H9 (cell line): ENCODE results near the gene SPRYD3. TPM values are rescaled to one million over a fixed set of nuclear protein-coding genes. Genes with fewer than 3 reads are reported as not detected.
A peak's percentile ranks its signal among the peaks of the same experiment; 100 is the strongest.

Source experiments
- DNase-seq: peaks from one replicate; pipeline ENCODE4 v3.0.0-alpha.2; 2017
- H2AFZ ChIP-seq: one replicate; pipeline ENCODE4 v1.6.1; 2013; ENCODE audit warnings: mild to moderate bottlenecking, low read length, control low read depth, moderate library complexity
- H2AK5ac ChIP-seq: 2 replicates; pipeline ENCODE4 v1.6.1; 2013; ENCODE audit warnings: low read length, control low read depth, mixed read lengths; ENCODE audit not compliant: insufficient read length
- H2BK120ac ChIP-seq: one replicate; pipeline ENCODE4 v1.6.1; 2013; ENCODE audit warnings: low read depth, mild to moderate bottlenecking, low read length, control low read depth, inconsistent platforms; ENCODE audit not compliant: poor library complexity, severe bottlenecking
- H2BK12ac ChIP-seq: 2 replicates; pipeline ENCODE4 v1.6.1; 2013; ENCODE audit warnings: low read length, control low read depth, mixed read lengths, low read depth; ENCODE audit not compliant: insufficient read length
- H2BK15ac ChIP-seq: 2 replicates; pipeline ENCODE4 v1.6.1; 2013; ENCODE audit warnings: low read depth, low read length, control low read depth
- H2BK20ac ChIP-seq: one replicate; pipeline ENCODE4 v1.6.1; 2013; ENCODE audit warnings: low read depth, mild to moderate bottlenecking, low read length, control low read depth, inconsistent platforms; ENCODE audit not compliant: poor library complexity, severe bottlenecking
- H2BK5ac ChIP-seq: 2 replicates; pipeline ENCODE4 v1.6.1; 2013; ENCODE audit warnings: low read length, control low read depth, mixed read lengths; ENCODE audit not compliant: insufficient read length
- H3K14ac ChIP-seq: 2 replicates; pipeline ENCODE4 v1.6.1; 2013; ENCODE audit warnings: low read length, control low read depth; ENCODE audit not compliant: insufficient read depth
- H3K18ac ChIP-seq: 2 replicates; pipeline ENCODE4 v1.6.1; 2013; ENCODE audit warnings: low read depth, mild to moderate bottlenecking, mixed read lengths, low read length, control low read depth; ENCODE audit not compliant: insufficient read length
- H3K23ac ChIP-seq: 2 replicates; pipeline ENCODE4 v1.6.1; 2013; ENCODE audit warnings: low read length, control low read depth, mixed read lengths, low read depth; ENCODE audit not compliant: insufficient read length
- H3K23me2 ChIP-seq: 2 replicates; pipeline ENCODE4 v1.6.1; 2013; ENCODE audit warnings: low read depth, mild to moderate bottlenecking, mixed read lengths, low read length, control low read depth; ENCODE audit not compliant: insufficient read length, poor library complexity, severe bottlenecking
- H3K27ac ChIP-seq: 2 replicates; pipeline ENCODE4 v1.5.1; 2013; ENCODE audit warnings: low read length, control low read depth, mixed read lengths, low read depth; ENCODE audit not compliant: insufficient read length
- H3K27me3 ChIP-seq: 2 replicates; pipeline ENCODE4 v1.6.1; 2013; ENCODE audit warnings: low read length, control low read depth, inconsistent platforms; ENCODE audit not compliant: insufficient read depth
- H3K4ac ChIP-seq: 2 replicates; pipeline ENCODE4 v1.6.1; 2013; ENCODE audit warnings: low read depth, mild to moderate bottlenecking, control low read depth, inconsistent platforms, low read length, moderate library complexity
- H3K4me1 ChIP-seq: 2 replicates; pipeline ENCODE4 v1.6.1; 2013; ENCODE audit warnings: low read length, control low read depth, inconsistent platforms; ENCODE audit not compliant: insufficient read depth
- H3K4me2 ChIP-seq: 2 replicates; pipeline ENCODE4 v1.6.1; 2013; ENCODE audit warnings: low read length, control low read depth, mixed read lengths; ENCODE audit not compliant: insufficient read length, insufficient read depth
- H3K56ac ChIP-seq: 2 replicates; pipeline ENCODE4 v1.6.1; 2013; ENCODE audit warnings: low read depth, mild to moderate bottlenecking, mixed read lengths, low read length, control low read depth; ENCODE audit not compliant: insufficient read length
- H3K79me1 ChIP-seq: 2 replicates; pipeline ENCODE4 v1.6.1; 2013; ENCODE audit warnings: low read depth, mild to moderate bottlenecking, moderate library complexity, low read length, control low read depth, inconsistent platforms; ENCODE audit not compliant: insufficient read depth, poor library complexity, severe bottlenecking
- H3K79me2 ChIP-seq: 2 replicates; pipeline ENCODE4 v1.6.1; 2013; ENCODE audit warnings: low read length, control low read depth, inconsistent platforms; ENCODE audit not compliant: insufficient read depth
- H3K9ac ChIP-seq: 2 replicates; pipeline ENCODE4 v1.6.1; 2013; ENCODE audit warnings: low read length, control low read depth, mixed read lengths; ENCODE audit not compliant: insufficient read length; ENCODE audit errors: extremely low read depth
- H3K9me3 ChIP-seq: one replicate; pipeline ENCODE4 v1.6.1; 2013; ENCODE audit warnings: low read depth, low read length, inconsistent platforms; ENCODE audit not compliant: control insufficient read depth
- H3T11ph ChIP-seq: one replicate; pipeline ENCODE4 v1.6.1; 2013; ENCODE audit warnings: mild to moderate bottlenecking, low read length, control low read depth, inconsistent platforms
- H4K20me1 ChIP-seq: one replicate; pipeline ENCODE4 v1.6.1; 2013; ENCODE audit not compliant: control insufficient read depth, insufficient read length, insufficient read depth
- H4K5ac ChIP-seq: 2 replicates; pipeline ENCODE4 v1.6.1; 2013; ENCODE audit warnings: low read depth, mild to moderate bottlenecking, mixed read lengths, low read length, control low read depth; ENCODE audit not compliant: insufficient read length
- H4K8ac ChIP-seq: replicated peaks from 2 replicates; pipeline ENCODE4 v1.6.1; 2013; ENCODE audit warnings: low read length, control low read depth, mixed read lengths, low read depth; ENCODE audit not compliant: insufficient read length
- H4K91ac ChIP-seq: 2 replicates; pipeline ENCODE4 v1.6.1; 2013; ENCODE audit warnings: low read depth, mild to moderate bottlenecking, moderate library complexity, mixed read lengths, low read length, control low read depth; ENCODE audit not compliant: insufficient read length
- H3K27ac Mint-ChIP-seq, 3 experiments: 2 replicates in 2 of 3; 3 replicates in 1 of 3; pipeline ENCODE4 v1.8.0; 2020 to 2021; ENCODE audit warnings: mixed read lengths in 3 of 3, mild to moderate bottlenecking in 1 of 3, moderate library complexity in 1 of 3
- H3K27me3 Mint-ChIP-seq: 2 replicates; pipeline ENCODE4 v1.8.0; 2021; ENCODE audit warnings: low read depth, mild to moderate bottlenecking, moderate library complexity, mixed read lengths
- H3K36me3 Mint-ChIP-seq, 3 experiments: 2 replicates in 2 of 3; 3 replicates in 1 of 3; pipeline ENCODE4 v1.8.0; 2020 to 2021; ENCODE audit warnings: low read depth in 3 of 3, mixed read lengths in 3 of 3; ENCODE audit not compliant: insufficient read depth in 1 of 3
- H3K4me1 Mint-ChIP-seq, 2 experiments: 2 replicates each; pipeline ENCODE4 v1.8.0; 2020; ENCODE audit warnings: mixed read lengths in 2 of 2
- H3K4me3 Mint-ChIP-seq, 2 experiments: 2 replicates in 1 of 2; 3 replicates in 1 of 2; pipeline ENCODE4 v1.8.0; 2020 to 2021; ENCODE audit warnings: mild to moderate bottlenecking in 2 of 2, mixed read lengths in 2 of 2, moderate library complexity in 1 of 2
- H3K9me3 Mint-ChIP-seq, 2 experiments: 2 replicates in 1 of 2; 3 replicates in 1 of 2; pipeline ENCODE4 v1.8.0; 2020; ENCODE audit warnings: mild to moderate bottlenecking in 2 of 2, mixed read lengths in 2 of 2, moderate library complexity in 1 of 2
- WGBS: extraction: QIAGEN DNeasy Blood & Tissue Kit; methylation state at CpG from one replicate; pipeline ENCODE4 v1.1.7; 2013; ENCODE audit warnings: missing lambda C conversion rate, low lambda C conversion rate, mixed read lengths; ENCODE audit not compliant: insufficient read length; ENCODE audit errors: extremely low coverage; 5-methylcytosine and 5-hydroxymethylcytosine counted together
- total RNA-seq: library from RNA; stranded (reverse); gene quantifications from 2 replicates; pipeline ENCODE4 v1.2.1, GENCODE V29; 2021
- TF ChIP-seq, protein P1 (sequence below): fragments of 200-600 bp; sonication (generic); conservative IDR thresholded peaks from 3 replicates; pipeline ENCODE4 v1.8.0; 2021; ENCODE audit warnings: antibody characterized with exemption, mild to moderate bottlenecking

The SPRYD3 gene
- total RNA-seq, 1 experiment from 2014 or later = 6.5 TPM

DNA sequence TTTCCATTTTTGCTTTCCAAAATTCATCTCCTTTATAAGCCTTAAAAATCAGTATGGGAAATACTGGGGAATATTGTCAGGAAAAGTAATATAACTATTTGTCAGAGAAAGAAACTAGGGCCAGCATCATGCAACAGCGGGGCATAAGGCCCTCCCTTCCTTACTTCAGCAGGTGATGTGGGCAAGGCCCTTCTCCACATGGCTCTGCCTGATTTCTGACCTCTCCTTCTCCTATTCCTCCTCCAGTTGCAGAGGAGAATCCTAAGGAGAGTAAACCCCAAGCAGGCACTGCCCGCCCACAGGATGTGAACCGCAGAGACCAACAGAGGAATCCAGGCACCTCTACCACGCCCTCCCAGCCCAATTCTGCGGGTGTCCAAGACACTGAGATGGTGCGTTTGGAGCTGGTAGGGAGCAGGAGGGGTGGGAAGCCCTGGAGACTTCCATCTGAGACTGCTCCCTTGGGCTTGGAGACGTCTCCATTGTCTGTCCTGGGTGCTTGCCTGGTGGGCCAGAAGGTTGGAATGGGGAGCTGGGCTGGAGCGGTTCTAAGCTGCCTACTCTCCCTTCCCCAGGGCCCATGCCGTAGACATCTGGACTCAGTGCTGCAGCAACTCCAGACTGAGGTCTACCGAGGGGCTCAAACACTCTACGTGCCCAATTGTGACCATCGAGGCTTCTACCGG is 21.4 kb upstream of the SPRYD3 start:
- peak overlapping the region in 1 of 3 experiments; percentile 50; a peak in 1 of 7 replicates for H3K27ac Mint-ChIP-seq
- Histone ChIP-seq H2BK120ac (no peak overlapping the region), H4K8ac (no peak overlapping the region), H3K56ac (no peak overlapping the region), H3K9ac (no peak overlapping the region), H3K27ac (no peak overlapping the region), H3K14ac (no peak overlapping the region), H3K79me1 (no peaks in the 10 kb centered on the region), H4K20me1 (no peaks in the 10 kb centered on the region), H4K5ac (no peak overlapping the region), H3K9me3 (no peaks in the 10 kb centered on the region), H3K4ac (no peak overlapping the region), H3K4me1 (peaks cover 6% of the 10 kb centered on the region; the same call in 1 of the 2 replicates), H2BK12ac (no peak overlapping the region), H2BK15ac (no peak overlapping the region), H3K27me3 (no peaks in the 10 kb centered on the region; the same call in 1 of the 2 replicates), H3K18ac (no peak overlapping the region), H4K91ac (no peak overlapping the region), H3K79me2 (no peaks in the 10 kb centered on the region), H2BK5ac (no peak overlapping the region), H2AK5ac (no peak overlapping the region), H3K23me2 (peaks cover 24% of the 10 kb centered on the region), H2BK20ac (no peak overlapping the region), H3T11ph (no peak overlapping the region), H3K4me2 (no peak overlapping the region), H2AFZ (no peak overlapping the region), H3K23ac (no peak overlapping the region)
- H3K4me3 Mint-ChIP-seq = no peak overlapping the region
- H3K27me3 Mint-ChIP-seq = peaks cover 56% of the 10 kb centered on the region
- no peak for DNase-seq
- peaks cover 27 to 35% of the 10 kb centered on the region in 2 experiments for H3K4me1 Mint-ChIP-seq
- TF ChIP-seq, protein P1, sequence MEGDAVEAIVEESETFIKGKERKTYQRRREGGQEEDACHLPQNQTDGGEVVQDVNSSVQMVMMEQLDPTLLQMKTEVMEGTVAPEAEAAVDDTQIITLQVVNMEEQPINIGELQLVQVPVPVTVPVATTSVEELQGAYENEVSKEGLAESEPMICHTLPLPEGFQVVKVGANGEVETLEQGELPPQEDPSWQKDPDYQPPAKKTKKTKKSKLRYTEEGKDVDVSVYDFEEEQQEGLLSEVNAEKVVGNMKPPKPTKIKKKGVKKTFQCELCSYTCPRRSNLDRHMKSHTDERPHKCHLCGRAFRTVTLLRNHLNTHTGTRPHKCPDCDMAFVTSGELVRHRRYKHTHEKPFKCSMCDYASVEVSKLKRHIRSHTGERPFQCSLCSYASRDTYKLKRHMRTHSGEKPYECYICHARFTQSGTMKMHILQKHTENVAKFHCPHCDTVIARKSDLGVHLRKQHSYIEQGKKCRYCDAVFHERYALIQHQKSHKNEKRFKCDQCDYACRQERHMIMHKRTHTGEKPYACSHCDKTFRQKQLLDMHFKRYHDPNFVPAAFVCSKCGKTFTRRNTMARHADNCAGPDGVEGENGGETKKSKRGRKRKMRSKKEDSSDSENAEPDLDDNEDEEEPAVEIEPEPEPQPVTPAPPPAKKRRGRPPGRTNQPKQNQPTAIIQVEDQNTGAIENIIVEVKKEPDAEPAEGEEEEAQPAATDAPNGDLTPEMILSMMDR = no peak
- no peaks in the 10 kb centered on the region for H3K9me3 Mint-ChIP-seq
- H3K36me3 Mint-ChIP-seq = no peaks in the 10 kb centered on the region; a peak in 1 of 7 replicates
- WGBS = no CpG with 5 or more reads among the region's 13 CpGs
